Central memory CD8-positive, alpha-beta T cell (primary cell): ENCODE data around the gene LRRC23.
"Not testable (repeated sequence)": the region's sequence is repeated elsewhere in the genome, so short reads cannot be mapped to it uniquely, and the experiment has no call there.

Experiments used
- ATAC-seq: fragments of 150-1000 bp; cut with Tn5 transposase; replicated peaks from 2 replicates; pipeline ENCODE4 v1.10.0; 2022; ENCODE audit warnings: mild to moderate bottlenecking, moderate FRiP score, moderate number of reproducible peaks; ENCODE audit not compliant: poor library complexity, severe bottlenecking; ENCODE audit errors: extremely low read depth
- DNase-seq, 2 donors: peaks; one replicate each; pipeline ENCODE4 v3.0.0; 2021; ENCODE audit warnings: low spot score in 2 of 2
- H3K27ac Mint-ChIP-seq: one replicate; pipeline ENCODE4 v1.8.0; 2022; ENCODE audit warnings: low read depth, mild to moderate bottlenecking, moderate library complexity, mixed read lengths
- H3K27me3 Mint-ChIP-seq: one replicate; pipeline ENCODE4 v1.8.0; 2022; ENCODE audit warnings: mixed read lengths
- H3K36me3 Mint-ChIP-seq: one replicate; pipeline ENCODE4 v1.8.0; 2022; ENCODE audit warnings: mild to moderate bottlenecking, moderate library complexity, mixed read lengths; ENCODE audit not compliant: insufficient read depth
- H3K4me1 Mint-ChIP-seq: one replicate; pipeline ENCODE4 v1.8.0; 2022; ENCODE audit warnings: mixed read lengths
- H3K4me3 Mint-ChIP-seq: one replicate; pipeline ENCODE4 v1.8.0; 2022; ENCODE audit warnings: mild to moderate bottlenecking, moderate library complexity, mixed read lengths
- H3K9me3 Mint-ChIP-seq: one replicate; pipeline ENCODE4 v1.8.0; 2022; ENCODE audit warnings: mixed read lengths

The LRRC23 gene

GRCh38 chr12:6867413-6868210 is 37.0 kb upstream of the LRRC23 start, which contains the start of gene TPI1:
TSS of gene TPI1 (plus strand) at chr12:6867531. CDS start at chr12:6867567, 36 bp downstream.
- peak; percentile 72 for ATAC-seq
- H3K9me3 Mint-ChIP-seq, result no peaks in the 10 kb centered on the region
- peaks cover 45% of the 10 kb centered on the region for H3K4me1 Mint-ChIP-seq
- H3K36me3 Mint-ChIP-seq, result peaks cover 30% of the 10 kb centered on the region
- DNase-seq, result peak; percentile 38 to 49
- no peaks in the 10 kb centered on the region for H3K27me3 Mint-ChIP-seq
- H3K27ac Mint-ChIP-seq, result peak within 1 kb of the TSS; percentile 84
- peak within 1 kb of the TSS; percentile 84 for H3K4me3 Mint-ChIP-seq

GRCh38 chr12:6868211-6869048 is 36.2 kb upstream of the LRRC23 start:
- peak overlapping the region; percentile 84 for H3K4me3 Mint-ChIP-seq
- H3K9me3 Mint-ChIP-seq, result no peaks in the 10 kb centered on the region
- peaks cover 50% of the 10 kb centered on the region for H3K4me1 Mint-ChIP-seq
- no peaks in the 10 kb centered on the region for H3K27me3 Mint-ChIP-seq
- DNase-seq (peak in 1 of 2 donors; percentile 23), ATAC-seq (no peak)
- H3K36me3 Mint-ChIP-seq, result peaks cover 31% of the 10 kb centered on the region
- peak overlapping the region; percentile 84 for H3K27ac Mint-ChIP-seq

GRCh38 chr12:6869049-6870021 is 35.3 kb upstream of the LRRC23 start:
- Mint-ChIP-seq H3K4me3 (peak overlapping the region; percentile 84), H3K27me3 (no peaks in the 10 kb centered on the region), H3K9me3 (no peaks in the 10 kb centered on the region), H3K4me1 (peaks cover 54% of the 10 kb centered on the region), H3K27ac (peak overlapping the region; percentile 84), H3K36me3 (peaks cover 31% of the 10 kb centered on the region)
- peak; percentile 78 to 87 for DNase-seq
- ATAC-seq, result no peak

GRCh38 chr12:6870304-6870703 is 34.3 kb upstream of the LRRC23 start:
- not testable (repeated sequence) for ATAC-seq, H3K27ac Mint-ChIP-seq, DNase-seq, H3K27me3 Mint-ChIP-seq, H3K9me3 Mint-ChIP-seq, H3K4me3 Mint-ChIP-seq
- Mint-ChIP-seq H3K36me3 (peaks cover 29% of the 10 kb centered on the region), H3K4me1 (peaks cover 54% of the 10 kb centered on the region)

- Mint-ChIP-seq H3K27me3 (no peaks in the 10 kb centered on the region), H3K4me1 (peaks cover 59% of the 10 kb centered on the region), H3K4me3 (peak overlapping the region; percentile 92), H3K36me3 (peaks cover 29% of the 10 kb centered on the region), H3K27ac (no peak overlapping the region), H3K9me3 (no peaks in the 10 kb centered on the region)
- ATAC-seq (no peak), DNase-seq (no peak)
Observed at GRCh38 chr12:6871052-6871957, 33.3 kb upstream of the LRRC23 start.

GRCh38 chr12:6872073-6873048 is 32.3 kb upstream of the LRRC23 start:
- Mint-ChIP-seq H3K36me3 (peaks cover 26% of the 10 kb centered on the region), H3K4me1 (peaks cover 64% of the 10 kb centered on the region), H3K27me3 (no peaks in the 10 kb centered on the region), H3K9me3 (no peaks in the 10 kb centered on the region), H3K4me3 (peak overlapping the region; percentile 92), H3K27ac (peak overlapping the region; percentile 79)
- DNase-seq (peak; percentile 74 to 90), ATAC-seq (peak; percentile 42)

GRCh38 chr12:6873094-6874014 is 31.3 kb upstream of the LRRC23 start, which contains the start of gene SPSB2:
TSS of gene SPSB2 (minus strand) at chr12:6873303. CDS start at chr12:6872901, 402 bp downstream.
- Mint-ChIP-seq H3K4me1 (peaks cover 60% of the 10 kb centered on the region), H3K9me3 (no peaks in the 10 kb centered on the region), H3K4me3 (peak within 1 kb of the TSS; percentile 92), H3K27ac (peak within 1 kb of the TSS; percentile 79), H3K27me3 (no peaks in the 10 kb centered on the region), H3K36me3 (peaks cover 21% of the 10 kb centered on the region)
- ATAC-seq (peak; percentile 87), DNase-seq (peak; percentile 97)

GRCh38 chr12:6874015-6874368 is 30.6 kb upstream of the LRRC23 start:
- ATAC-seq, DNase-seq, H3K27me3 Mint-ChIP-seq, H3K9me3 Mint-ChIP-seq: not testable (repeated sequence)
- Mint-ChIP-seq H3K4me1 (peaks cover 54% of the 10 kb centered on the region), H3K27ac (peak overlapping the region; percentile 79), H3K4me3 (peak overlapping the region; percentile 92), H3K36me3 (peaks cover 20% of the 10 kb centered on the region)

- not testable (repeated sequence) for DNase-seq, H3K9me3 Mint-ChIP-seq, H3K36me3 Mint-ChIP-seq, H3K27ac Mint-ChIP-seq, H3K27me3 Mint-ChIP-seq, ATAC-seq, H3K4me3 Mint-ChIP-seq
- peaks cover 11% of the 10 kb centered on the region for H3K4me1 Mint-ChIP-seq
Observed at GRCh38 chr12:6879824-6880223, 24.8 kb upstream of the LRRC23 start.

- Mint-ChIP-seq H3K27ac (no peak overlapping the region), H3K4me1 (no peaks in the 10 kb centered on the region), H3K36me3 (peaks cover 7% of the 10 kb centered on the region), H3K27me3 (no peaks in the 10 kb centered on the region), H3K9me3 (no peaks in the 10 kb centered on the region), H3K4me3 (no peak overlapping the region)
- DNase-seq, result no peak
- no peak for ATAC-seq
Observed at GRCh38 chr12:6883252-6883651, 21.4 kb upstream of the LRRC23 start.
